ENCODE measurements around the gene HP1BP3.

HP1BP3 gene

GRCh38 chr1:20770314-20771087, 16.6 kb downstream of the HP1BP3 start:
- no peak for DNase-seq (ENCODE audit: low read depth)

GRCh38 chr1:20767271-20767670, 19.8 kb downstream of the HP1BP3 start:
- no peak for DNase-seq (ENCODE audit: low read depth)

GRCh38 chr1:20763417-20763816, 23.7 kb downstream of the HP1BP3 start:
- no peak for DNase-seq (ENCODE audit: low read depth)

GRCh38 chr1:20760322-20760721, 26.8 kb downstream of the HP1BP3 start:
- DNase-seq (ENCODE audit: low read depth) = no peak

DNA sequence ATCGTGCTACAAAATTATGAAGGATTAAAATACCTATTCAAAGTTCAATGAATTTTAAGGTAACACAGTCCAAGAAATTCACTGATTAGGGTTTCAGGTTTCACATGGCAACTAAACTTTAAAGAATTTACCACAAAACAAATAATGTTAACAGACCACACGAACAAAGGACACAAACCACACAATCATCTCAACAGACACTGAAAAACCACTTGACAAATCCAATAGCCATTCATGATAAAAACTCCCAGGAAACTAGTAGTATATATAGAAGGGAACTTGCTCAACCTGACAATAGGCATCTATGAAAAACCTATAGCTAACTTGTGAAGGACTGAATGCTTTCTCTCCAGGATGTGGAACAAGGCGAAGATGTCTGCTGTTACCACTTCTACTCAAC, 33.5 kb downstream of the HP1BP3 start:
- DNase-seq (ENCODE audit: low read depth) = no peak

GRCh38 chr1:20751462-20751990, 35.6 kb downstream of the HP1BP3 start:
- DNase-seq (ENCODE audit: low read depth) = no peak

GRCh38 chr1:20742671-20743070, 44.4 kb downstream of the HP1BP3 start:
- no peak for DNase-seq (ENCODE audit: low read depth)

DNA sequence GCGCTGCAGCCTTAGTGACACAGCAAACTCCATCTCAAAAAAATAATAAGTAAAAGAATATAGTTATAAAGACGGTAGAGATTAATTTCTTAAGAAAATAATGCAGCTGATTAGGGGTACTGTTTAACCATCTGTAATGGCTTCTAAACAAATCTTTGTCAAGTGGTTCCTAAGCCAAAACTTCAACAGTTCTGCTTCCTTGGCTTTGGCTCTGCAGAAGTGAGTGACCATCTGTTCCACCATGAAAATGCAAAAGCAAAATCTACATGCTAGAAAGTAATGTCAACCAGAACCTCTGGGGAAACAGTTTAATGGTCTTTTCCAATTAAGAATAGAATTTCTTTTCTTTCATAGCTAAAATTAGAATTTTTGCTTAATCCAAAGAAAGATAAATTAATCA, 46.3 kb downstream of the HP1BP3 start:
- DNase-seq (ENCODE audit: low read depth) = no peak

- DNase-seq (ENCODE audit: low read depth) = no peak
These were observed 47.9 kb downstream of the HP1BP3 start for GRCh38 chr1:20739225-20739624.

- no peak for DNase-seq (ENCODE audit: low read depth)
These were observed 51.5 kb downstream of the HP1BP3 start for GRCh38 chr1:20735581-20736111.

DNA sequence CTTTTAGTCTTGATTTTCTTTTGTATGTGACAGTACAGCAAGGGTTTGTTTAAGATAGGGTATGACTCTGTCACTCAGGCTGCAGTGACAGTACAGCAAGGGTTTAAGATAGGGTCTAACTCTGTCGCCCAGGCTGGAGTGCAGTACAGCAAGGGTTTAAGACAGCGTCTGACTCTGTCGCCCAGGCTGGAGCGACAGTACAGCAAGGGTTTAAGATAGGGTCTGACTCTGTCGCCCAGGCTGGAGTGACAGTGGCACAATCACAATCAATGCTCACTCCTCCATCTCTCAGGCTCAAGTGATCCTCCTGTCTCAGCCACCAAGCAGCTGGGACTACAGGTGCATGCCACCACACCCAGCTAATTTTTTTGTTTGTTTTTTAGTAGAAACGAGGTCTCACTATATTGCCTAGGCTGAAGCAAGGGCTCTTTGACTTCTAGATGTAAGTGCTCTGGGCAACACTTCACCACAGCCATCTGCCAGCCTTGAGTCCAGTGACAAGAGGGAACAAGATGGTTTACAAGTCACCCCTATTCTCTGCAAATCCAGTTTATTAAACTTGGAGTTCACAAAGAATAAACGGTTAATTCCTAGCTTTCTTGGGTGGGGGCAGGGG, 53.6 kb downstream of the HP1BP3 start:
- no peak for DNase-seq (ENCODE audit: low read depth)

DNA sequence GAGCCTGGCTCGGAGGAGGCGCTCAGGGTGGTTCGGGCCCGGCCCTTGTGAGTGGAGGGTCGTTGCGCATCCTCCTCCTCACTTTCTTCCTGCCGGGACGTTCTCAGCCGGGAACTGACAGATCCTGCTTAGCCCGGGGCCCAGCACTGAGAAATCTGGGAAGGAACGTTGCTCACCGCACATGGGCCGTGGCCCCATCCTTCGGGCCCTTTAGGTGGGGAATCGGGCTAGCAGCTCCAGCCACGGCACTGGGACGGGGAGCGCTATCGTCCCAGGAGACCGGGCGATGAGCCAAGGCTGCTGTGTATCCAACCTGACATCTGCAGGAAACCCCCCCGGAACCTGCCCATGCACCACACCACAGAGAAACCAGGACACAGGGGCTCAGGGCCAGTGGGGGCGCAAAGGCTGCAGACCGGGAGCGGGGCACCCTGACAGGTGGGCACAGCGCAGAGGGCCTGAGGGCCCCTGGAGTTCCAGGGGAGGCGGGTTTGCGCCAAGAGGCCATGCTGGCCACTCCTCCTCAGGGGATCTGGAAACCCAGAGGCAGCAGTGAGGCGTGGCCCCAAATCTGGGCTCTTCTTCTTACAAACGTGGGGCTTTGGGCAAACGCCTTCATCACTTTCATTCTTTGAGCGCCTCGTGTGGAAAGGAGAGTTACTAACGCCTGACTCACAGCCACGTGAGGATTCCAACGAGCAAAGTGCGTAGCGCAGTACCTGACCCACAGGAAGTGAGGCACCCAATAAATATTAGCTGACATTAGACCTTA, 54.3 kb downstream of the HP1BP3 start, which contains the start of gene SH2D5:
SH2D5 (minus strand) TSS at position 116 of the 772 bp plus-strand sequence. CDS start 4,659 bp downstream, outside the sequence.
- DNase-seq (ENCODE audit: low read depth) = peak; percentile 55

DNA sequence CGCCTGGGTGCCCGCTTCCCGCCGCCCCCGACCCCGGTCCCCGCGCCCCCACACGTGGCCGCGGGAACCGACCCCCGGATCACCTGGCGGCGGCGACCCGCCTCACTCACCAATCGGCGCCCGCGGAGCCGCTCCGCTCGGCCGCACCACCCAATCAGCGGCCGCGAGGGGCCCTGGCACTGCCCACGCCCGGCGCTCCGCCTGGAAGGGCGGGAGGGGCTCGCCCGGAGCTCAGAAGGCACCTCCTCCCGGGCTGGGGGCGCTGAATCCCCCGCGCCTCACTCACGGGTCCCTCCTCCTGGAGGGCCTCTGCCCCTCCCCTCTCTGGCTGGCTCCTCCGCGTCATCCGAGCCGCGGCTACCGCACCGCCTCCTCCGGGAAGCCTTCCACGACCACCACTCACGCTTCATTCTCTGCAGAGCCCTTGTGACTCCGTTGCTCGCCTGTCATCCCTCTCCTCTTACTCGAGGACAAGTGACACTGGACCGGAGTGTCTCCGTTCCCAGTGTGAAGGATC, 55.0 kb downstream of the HP1BP3 start:
- peak; percentile 42 for DNase-seq (ENCODE audit: low read depth)

DNA sequence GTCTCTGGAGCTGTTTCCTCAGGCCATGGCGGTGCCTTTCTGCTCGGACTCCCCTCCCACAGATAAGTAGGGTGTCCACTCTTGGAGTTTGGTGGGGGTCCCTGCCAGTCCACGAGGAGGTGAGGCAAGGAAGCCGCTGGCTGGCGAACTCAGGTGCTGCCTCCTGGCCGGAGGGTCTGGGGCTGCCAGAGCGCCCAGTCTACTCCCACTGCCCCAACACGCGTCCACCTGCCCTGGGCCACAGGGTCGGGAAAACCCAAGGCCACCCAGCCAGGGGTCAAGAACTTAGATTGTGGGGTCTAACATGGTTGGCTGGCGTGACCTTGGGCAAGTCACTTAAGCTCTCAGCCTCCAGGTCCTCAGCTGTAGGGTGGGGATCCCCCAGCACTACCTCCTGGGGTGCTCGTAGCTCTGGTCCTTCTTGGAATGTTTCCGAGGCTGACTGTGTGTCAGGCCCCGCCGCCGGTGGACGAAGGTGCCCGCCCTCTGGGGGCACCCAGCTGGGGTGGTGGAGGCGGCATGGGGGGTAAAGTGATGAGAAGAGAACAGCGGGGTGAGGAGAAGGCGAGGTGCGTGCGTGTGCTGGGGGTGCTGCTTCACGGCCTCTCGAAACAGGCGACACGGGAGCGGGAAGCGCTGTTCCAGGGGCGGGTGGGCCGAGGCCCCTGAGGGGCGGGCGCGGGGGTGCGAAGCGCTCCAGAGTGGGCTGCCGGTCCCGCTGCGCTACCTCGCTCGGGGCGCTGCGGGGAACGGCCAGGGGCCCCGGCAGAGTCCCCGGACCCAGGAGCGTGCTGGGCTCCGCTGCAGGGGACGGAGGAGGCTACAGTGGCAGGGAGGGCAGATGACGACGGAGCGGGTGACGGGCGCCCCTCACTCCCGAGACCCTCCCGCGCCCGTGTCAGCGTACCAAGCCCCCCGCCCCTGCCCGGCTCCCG, 55.8 kb downstream of the HP1BP3 start:
- no peak for DNase-seq (ENCODE audit: low read depth)

DNA sequence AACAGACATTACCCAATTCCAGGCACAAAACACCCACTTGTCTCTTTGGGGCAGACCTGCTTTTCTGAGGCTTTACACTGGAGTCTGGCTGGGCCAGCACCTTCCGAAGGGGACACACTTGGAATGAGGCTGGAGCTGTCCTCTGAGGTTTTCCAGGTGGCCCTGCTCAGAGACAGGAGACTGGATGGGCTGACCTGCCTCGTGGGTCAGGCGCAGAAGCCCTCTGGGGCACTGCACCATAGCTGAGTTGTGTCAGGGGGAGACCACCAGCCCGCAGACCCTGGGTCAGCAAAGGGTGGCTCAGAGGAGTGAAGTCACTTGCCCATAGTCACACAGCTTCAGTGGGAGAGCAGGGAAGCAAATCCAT, 56.4 kb downstream of the HP1BP3 start:
- DNase-seq (ENCODE audit: low read depth) = no peak

- DNase-seq (ENCODE audit: low read depth) = no peak
These were observed 57.0 kb downstream of the HP1BP3 start for GRCh38 chr1:20729990-20730689.

DNA sequence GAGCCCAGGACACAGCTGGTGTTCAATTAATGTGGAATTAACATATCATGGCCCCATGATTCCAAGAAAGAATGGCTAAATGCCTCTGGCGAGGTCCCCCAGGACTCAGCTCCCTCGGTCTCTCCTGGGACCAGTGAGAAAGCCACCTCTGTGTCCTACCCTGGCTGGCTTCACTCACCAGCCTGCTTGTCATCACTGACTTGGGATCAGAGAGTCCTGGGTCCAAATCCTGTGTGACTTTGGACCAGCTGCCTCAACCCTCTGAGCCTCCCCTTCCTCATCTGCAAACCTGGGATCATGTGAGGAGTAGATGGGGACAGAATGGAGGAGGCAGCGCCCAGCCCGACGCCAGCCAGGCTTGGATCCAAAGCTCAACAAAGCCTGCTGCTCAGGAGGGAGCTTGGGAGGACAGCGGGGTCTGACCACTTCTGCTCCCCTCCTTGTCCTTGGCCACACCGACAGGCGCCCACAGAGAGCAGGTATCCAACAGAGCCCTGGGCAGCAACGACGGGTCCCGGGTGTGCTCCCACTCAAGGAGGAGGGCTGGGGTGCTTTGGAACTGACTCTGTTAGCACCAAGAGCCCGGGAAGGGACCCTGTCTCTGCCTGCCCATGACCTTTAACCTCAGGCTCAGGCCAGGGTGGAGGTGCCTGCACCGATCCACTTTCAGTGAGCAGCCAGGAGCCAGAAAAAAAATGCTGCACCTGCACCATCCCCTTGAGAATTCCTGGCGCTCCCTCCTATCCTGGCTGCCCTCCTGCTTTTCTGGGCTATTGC, 57.8 kb downstream of the HP1BP3 start:
- no peak for DNase-seq (ENCODE audit: low read depth)

- no peak for DNase-seq (ENCODE audit: low read depth)
These were observed 58.5 kb downstream of the HP1BP3 start for GRCh38 chr1:20728371-20729154.
